HEK293 (cell line): ENCODE data around the gene PALB2.

Source experiments
- INSM2 ChIP-seq: fragments of 450-650 bp; formaldehyde crosslinking; IDR thresholded peaks from 2 replicates; pipeline ENCODE4 v1.5.1; 2016; ENCODE audit warnings: missing biosample characterization, missing genetic modification characterization
- KLF16 ChIP-seq: fragments of 450-650 bp; formaldehyde crosslinking; IDR thresholded peaks from 2 replicates; pipeline ENCODE4 v1.5.1; 2017; ENCODE audit warnings: missing biosample characterization, missing genetic modification characterization
- ZBTB20 ChIP-seq: fragments of 450-650 bp; formaldehyde crosslinking; IDR thresholded peaks from 2 replicates; pipeline ENCODE4 v1.5.1; 2016; ENCODE audit warnings: missing biosample characterization, missing genetic modification characterization
- ZFP69B ChIP-seq: fragments of 450-650 bp; formaldehyde crosslinking; IDR thresholded peaks from 2 replicates; pipeline ENCODE4 v1.5.1; 2016; ENCODE audit warnings: missing biosample characterization, missing genetic modification characterization
- ZNF146 ChIP-seq: fragments of 450-650 bp; formaldehyde crosslinking; IDR thresholded peaks from 2 replicates; pipeline ENCODE4 v1.5.1; 2016; ENCODE audit warnings: missing biosample characterization, missing genetic modification characterization
- ZNF23 ChIP-seq: fragments of 450-650 bp; formaldehyde crosslinking; IDR thresholded peaks from 2 replicates; pipeline ENCODE4 v1.5.1; 2016; ENCODE audit warnings: missing biosample characterization, missing genetic modification characterization, borderline replicate concordance
- ZNF239 ChIP-seq: fragments of 450-650 bp; formaldehyde crosslinking; IDR thresholded peaks from 2 replicates; pipeline ENCODE4 v1.5.1; 2016; ENCODE audit warnings: missing biosample characterization, missing genetic modification characterization
- ZNF354C ChIP-seq: fragments of 450-650 bp; formaldehyde crosslinking; IDR thresholded peaks from 2 replicates; pipeline ENCODE4 v1.5.1; 2016; ENCODE audit warnings: missing biosample characterization, missing genetic modification characterization, low read depth, borderline replicate concordance
- ZNF37A ChIP-seq: fragments of 450-650 bp; IDR thresholded peaks from 2 replicates; pipeline ENCODE4 v1.5.1; 2018; ENCODE audit warnings: missing biosample characterization, missing genetic modification characterization
- ZNF521 ChIP-seq: fragments of 450-650 bp; formaldehyde crosslinking; IDR thresholded peaks from 2 replicates; pipeline ENCODE4 v1.5.1; 2017; ENCODE audit warnings: missing biosample characterization, mild to moderate bottlenecking, missing genetic modification characterization
- ZNF548 ChIP-seq: fragments of 450-650 bp; formaldehyde crosslinking; IDR thresholded peaks from 2 replicates; pipeline ENCODE4 v1.5.1; 2016; ENCODE audit warnings: missing biosample characterization, missing genetic modification characterization
- ZNF610 ChIP-seq: fragments of 450-650 bp; formaldehyde crosslinking; IDR thresholded peaks from 2 replicates; pipeline ENCODE4 v1.5.1; 2016; ENCODE audit warnings: missing biosample characterization, missing genetic modification characterization, borderline replicate concordance
- ZNF624 ChIP-seq: fragments of 450-650 bp; formaldehyde crosslinking; IDR thresholded peaks from 2 replicates; pipeline ENCODE4 v1.5.1; 2017; ENCODE audit warnings: missing biosample characterization, missing genetic modification characterization
- ZNF639 ChIP-seq: fragments of 450-650 bp; formaldehyde crosslinking; IDR thresholded peaks from 2 replicates; pipeline ENCODE4 v1.5.1; 2016; ENCODE audit warnings: missing biosample characterization, missing genetic modification characterization
- ZNF747 ChIP-seq: fragments of 450-650 bp; formaldehyde crosslinking; IDR thresholded peaks from 2 replicates; pipeline ENCODE4 v1.5.1; 2016; ENCODE audit warnings: missing biosample characterization, missing genetic modification characterization
- ZNF785 ChIP-seq: fragments of 450-650 bp; formaldehyde crosslinking; IDR thresholded peaks from 2 replicates; pipeline ENCODE4 v1.5.1; 2016; ENCODE audit warnings: missing biosample characterization, missing genetic modification characterization
- ZNF791 ChIP-seq: fragments of 450-650 bp; formaldehyde crosslinking; IDR thresholded peaks from 2 replicates; pipeline ENCODE4 v1.5.1; 2016; ENCODE audit warnings: missing biosample characterization, missing genetic modification characterization
- TF ChIP-seq, protein P1 (sequence below): fragments of 450-650 bp; formaldehyde crosslinking; IDR thresholded peaks from 2 replicates; pipeline ENCODE4 v1.5.1; 2016; ENCODE audit warnings: missing biosample characterization, missing genetic modification characterization
- TF ChIP-seq, protein P2 (sequence below): fragments of 450-650 bp; formaldehyde crosslinking; IDR thresholded peaks from 2 replicates; pipeline ENCODE4 v1.5.1; 2016; ENCODE audit warnings: missing biosample characterization, missing genetic modification characterization

Gene PALB2

GRCh38 chr16:23595951-23596720 is 45.0 kb downstream of the PALB2 start, which contains the start of gene NDUFAB1 (continued):
- TF ChIP-seq, protein P1, sequence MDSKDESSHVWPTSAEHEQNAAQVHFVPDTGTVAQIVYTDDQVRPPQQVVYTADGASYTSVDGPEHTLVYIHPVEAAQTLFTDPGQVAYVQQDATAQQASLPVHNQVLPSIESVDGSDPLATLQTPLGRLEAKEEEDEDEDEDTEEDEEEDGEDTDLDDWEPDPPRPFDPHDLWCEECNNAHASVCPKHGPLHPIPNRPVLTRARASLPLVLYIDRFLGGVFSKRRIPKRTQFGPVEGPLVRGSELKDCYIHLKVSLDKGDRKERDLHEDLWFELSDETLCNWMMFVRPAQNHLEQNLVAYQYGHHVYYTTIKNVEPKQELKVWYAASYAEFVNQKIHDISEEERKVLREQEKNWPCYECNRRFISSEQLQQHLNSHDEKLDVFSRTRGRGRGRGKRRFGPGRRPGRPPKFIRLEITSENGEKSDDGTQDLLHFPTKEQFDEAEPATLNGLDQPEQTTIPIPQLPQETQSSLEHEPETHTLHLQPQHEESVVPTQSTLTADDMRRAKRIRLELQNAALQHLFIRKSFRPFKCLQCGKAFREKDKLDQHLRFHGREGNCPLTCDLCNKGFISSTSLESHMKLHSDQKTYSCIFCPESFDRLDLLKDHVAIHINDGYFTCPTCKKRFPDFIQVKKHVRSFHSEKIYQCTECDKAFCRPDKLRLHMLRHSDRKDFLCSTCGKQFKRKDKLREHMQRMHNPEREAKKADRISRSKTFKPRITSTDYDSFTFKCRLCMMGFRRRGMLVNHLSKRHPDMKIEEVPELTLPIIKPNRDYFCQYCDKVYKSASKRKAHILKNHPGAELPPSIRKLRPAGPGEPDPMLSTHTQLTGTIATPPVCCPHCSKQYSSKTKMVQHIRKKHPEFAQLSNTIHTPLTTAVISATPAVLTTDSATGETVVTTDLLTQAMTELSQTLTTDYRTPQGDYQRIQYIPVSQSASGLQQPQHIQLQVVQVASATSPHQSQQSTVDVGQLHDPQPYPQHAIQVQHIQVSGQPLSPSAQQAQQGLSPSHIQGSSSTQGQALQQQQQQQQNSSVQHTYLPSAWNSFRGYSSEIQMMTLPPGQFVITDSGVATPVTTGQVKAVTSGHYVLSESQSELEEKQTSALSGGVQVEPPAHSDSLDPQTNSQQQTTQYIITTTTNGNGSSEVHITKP (tag by site-specific recombination): peak; percentile 12; the same call in 1 of the 2 replicates
- TF ChIP-seq ZNF785 (tag by site-specific recombination) (no peak), ZNF146 (tag by site-specific recombination) (no peak), ZNF239 (tag by site-specific recombination) (no peak), ZNF23 (no peak), INSM2 (tag by site-specific recombination) (peak; percentile 42; the same call in 1 of the 2 replicates), ZNF548 (tag by site-specific recombination) (no peak), ZNF791 (tag by site-specific recombination) (no peak), ZNF521 (no peak), ZNF37A (tag by site-specific recombination) (no peak), ZFP69B (tag by site-specific recombination) (peak; percentile 20; the same call in 1 of the 2 replicates), ZNF747 (tag by site-specific recombination) (no peak), ZNF624 (no peak), ZNF610 (tag by site-specific recombination) (no peak), KLF16 (tag by site-specific recombination) (peak; percentile 79), ZNF354C (tag by site-specific recombination) (no peak), ZNF639 (no peak), ZBTB20 (tag by site-specific recombination) (peak; percentile 60; the same call in 1 of the 2 replicates)
- TF ChIP-seq, protein P2, sequence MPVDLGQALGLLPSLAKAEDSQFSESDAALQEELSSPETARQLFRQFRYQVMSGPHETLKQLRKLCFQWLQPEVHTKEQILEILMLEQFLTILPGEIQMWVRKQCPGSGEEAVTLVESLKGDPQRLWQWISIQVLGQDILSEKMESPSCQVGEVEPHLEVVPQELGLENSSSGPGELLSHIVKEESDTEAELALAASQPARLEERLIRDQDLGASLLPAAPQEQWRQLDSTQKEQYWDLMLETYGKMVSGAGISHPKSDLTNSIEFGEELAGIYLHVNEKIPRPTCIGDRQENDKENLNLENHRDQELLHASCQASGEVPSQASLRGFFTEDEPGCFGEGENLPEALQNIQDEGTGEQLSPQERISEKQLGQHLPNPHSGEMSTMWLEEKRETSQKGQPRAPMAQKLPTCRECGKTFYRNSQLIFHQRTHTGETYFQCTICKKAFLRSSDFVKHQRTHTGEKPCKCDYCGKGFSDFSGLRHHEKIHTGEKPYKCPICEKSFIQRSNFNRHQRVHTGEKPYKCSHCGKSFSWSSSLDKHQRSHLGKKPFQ: no peak
